ENCODE results near the gene SOX2.

SOX2 gene

GRCh38 chr3:181723625-181724191 lies 12.0 kb downstream of the SOX2 start:
- DNase-seq: no peak

GRCh38 chr3:181724192-181724965 lies 12.7 kb downstream of the SOX2 start:
- DNase-seq: no peak

- DNase-seq: no peak
These were observed 13.5 kb downstream of the SOX2 start for GRCh38 chr3:181725131-181725731.

- no peak for DNase-seq
These were observed 14.1 kb downstream of the SOX2 start for GRCh38 chr3:181725830-181726229.

GRCh38 chr3:181726351-181727330 lies 14.9 kb downstream of the SOX2 start:
- DNase-seq: no peak

GRCh38 chr3:181727341-181728032 lies 15.8 kb downstream of the SOX2 start:
- DNase-seq: no peak

- DNase-seq: no peak
These were observed 17.0 kb downstream of the SOX2 start for GRCh38 chr3:181728470-181729340.

GRCh38 chr3:181729341-181729869 lies 17.7 kb downstream of the SOX2 start:
- no peak for DNase-seq

- DNase-seq: no peak
These were observed 18.6 kb downstream of the SOX2 start for GRCh38 chr3:181730316-181730715.

- DNase-seq: no peak
These were observed 19.2 kb downstream of the SOX2 start for GRCh38 chr3:181730934-181731333.

GRCh38 chr3:181735911-181736310 lies 24.2 kb downstream of the SOX2 start:
- DNase-seq: no peak

- DNase-seq: no peak
These were observed 26.8 kb downstream of the SOX2 start for GRCh38 chr3:181738551-181738950.

GRCh38 chr3:181739628-181740027 lies 27.9 kb downstream of the SOX2 start:
- no peak for DNase-seq

- DNase-seq: no peak
These were observed 29.7 kb downstream of the SOX2 start for GRCh38 chr3:181741417-181741816.

GRCh38 chr3:181752202-181752671 lies 40.5 kb downstream of the SOX2 start:
- no peak for DNase-seq

- DNase-seq: no peak
These were observed 41.7 kb downstream of the SOX2 start for GRCh38 chr3:181753391-181753790.

GRCh38 chr3:181755959-181756358 lies 44.2 kb downstream of the SOX2 start:
- no peak for DNase-seq

GRCh38 chr3:181756645-181757297 lies 45.0 kb downstream of the SOX2 start:
- DNase-seq: no peak

GRCh38 chr3:181757694-181758306 lies 46.1 kb downstream of the SOX2 start:
- DNase-seq: no peak

- no peak for DNase-seq
These were observed 50.2 kb downstream of the SOX2 start for GRCh38 chr3:181761906-181762305.
